Measurements from ENCODE around the gene HTR4.

DNA sequence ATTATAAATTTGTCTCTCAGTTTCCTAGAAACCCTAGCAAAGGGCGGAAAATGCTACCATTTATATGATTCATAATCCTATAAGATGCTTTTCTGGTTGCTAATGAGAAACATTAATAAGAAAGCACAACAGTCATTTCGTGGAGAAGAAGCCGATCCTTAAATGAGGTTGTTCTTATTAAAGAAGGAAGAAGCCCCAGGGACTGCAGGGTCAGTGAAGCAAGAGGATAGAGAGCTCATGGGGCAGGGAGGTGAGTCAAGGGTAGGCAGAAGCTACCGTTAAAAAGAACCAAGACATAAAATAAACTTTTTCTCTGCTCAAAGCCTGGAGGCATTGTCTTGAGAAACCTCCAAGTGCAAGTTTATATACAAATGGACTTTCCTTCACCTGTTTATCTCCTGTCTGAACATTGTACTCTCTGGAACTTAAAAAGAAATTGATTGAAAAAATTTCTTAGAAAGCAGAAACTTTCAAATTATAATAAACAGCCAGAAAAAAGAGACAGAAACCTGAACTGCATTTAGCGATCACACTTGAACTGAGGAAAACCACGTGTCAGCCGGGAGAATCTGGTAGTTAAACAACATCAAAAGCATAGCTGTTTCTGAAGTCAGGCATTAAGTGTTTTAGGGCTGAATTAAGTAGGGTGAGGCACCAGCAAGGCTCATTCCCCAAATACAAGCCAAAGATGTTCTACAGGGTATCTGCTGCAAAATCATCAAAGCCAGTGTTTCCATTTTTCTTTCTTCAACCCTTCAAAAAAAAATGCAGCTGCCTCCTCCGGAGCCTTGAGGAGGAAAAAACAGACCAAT lies 21.9 kb downstream of the HTR4 start:
- TF ChIP-seq, protein P1, sequence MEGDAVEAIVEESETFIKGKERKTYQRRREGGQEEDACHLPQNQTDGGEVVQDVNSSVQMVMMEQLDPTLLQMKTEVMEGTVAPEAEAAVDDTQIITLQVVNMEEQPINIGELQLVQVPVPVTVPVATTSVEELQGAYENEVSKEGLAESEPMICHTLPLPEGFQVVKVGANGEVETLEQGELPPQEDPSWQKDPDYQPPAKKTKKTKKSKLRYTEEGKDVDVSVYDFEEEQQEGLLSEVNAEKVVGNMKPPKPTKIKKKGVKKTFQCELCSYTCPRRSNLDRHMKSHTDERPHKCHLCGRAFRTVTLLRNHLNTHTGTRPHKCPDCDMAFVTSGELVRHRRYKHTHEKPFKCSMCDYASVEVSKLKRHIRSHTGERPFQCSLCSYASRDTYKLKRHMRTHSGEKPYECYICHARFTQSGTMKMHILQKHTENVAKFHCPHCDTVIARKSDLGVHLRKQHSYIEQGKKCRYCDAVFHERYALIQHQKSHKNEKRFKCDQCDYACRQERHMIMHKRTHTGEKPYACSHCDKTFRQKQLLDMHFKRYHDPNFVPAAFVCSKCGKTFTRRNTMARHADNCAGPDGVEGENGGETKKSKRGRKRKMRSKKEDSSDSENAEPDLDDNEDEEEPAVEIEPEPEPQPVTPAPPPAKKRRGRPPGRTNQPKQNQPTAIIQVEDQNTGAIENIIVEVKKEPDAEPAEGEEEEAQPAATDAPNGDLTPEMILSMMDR (IDR thresholded peaks at IDR 0.05) = no peak
- no peak for TF ChIP-seq EP300 (IDR thresholded peaks at IDR 0.05)
